Measurements from ENCODE around the gene ASPHD2.
A peak's percentile ranks its signal among the peaks of the same experiment; 100 is the strongest.

ASPHD2 gene

GRCh38 chr22:26476705-26477340 lies 47.8 kb downstream of the ASPHD2 start:
- no peak for DNase-seq (ENCODE audit: low spot score)

- DNase-seq (ENCODE audit: low spot score) = no peak
These were observed 48.3 kb downstream of the ASPHD2 start for GRCh38 chr22:26477341-26477731.

GRCh38 chr22:26479043-26479791 lies 50.2 kb downstream of the ASPHD2 start:
- DNase-seq (ENCODE audit: low spot score) = no peak

DNA sequence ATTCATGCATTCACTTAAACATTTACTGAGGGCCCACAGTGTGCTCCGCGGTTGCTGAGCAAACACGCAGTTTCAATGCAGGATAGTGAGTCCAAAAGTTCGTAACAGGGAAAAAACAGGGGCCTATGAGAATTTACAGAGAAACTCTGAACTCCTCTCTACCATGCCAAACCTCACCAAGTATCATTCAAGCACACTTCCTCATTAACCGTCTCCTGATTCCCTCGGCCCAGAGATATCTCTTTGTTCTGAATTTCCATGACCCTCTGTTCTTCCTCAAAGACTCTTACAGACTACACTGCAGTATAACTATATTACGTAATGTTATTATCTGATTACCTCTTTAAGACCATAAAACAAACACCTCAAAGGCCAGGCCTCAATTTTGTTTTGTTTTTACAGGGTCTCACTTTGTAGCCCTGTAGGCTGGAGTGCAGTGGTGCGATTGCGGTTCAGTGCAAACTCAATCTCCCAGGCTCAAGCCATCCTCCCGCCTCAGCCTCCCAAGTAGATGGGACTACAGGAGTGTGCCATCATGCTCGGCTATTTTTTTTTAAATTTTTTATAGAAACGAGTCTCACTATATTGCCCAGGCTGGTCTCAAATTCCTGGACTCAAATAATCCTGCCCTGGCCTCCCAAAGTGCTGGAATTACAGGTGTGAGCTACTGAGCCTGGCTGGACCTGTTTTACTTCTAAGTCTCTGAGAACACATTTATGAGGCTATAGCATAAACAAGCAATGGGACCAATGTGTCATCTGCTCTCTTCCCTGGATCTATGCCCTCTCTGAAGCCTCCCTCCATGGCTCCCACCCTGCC lies 50.9 kb downstream of the ASPHD2 start:
- no peak for DNase-seq (ENCODE audit: low spot score)

- DNase-seq (ENCODE audit: low spot score) = no peak
These were observed 51.5 kb downstream of the ASPHD2 start for GRCh38 chr22:26480611-26480932.

- DNase-seq (ENCODE audit: low spot score) = no peak
These were observed 52.1 kb downstream of the ASPHD2 start for GRCh38 chr22:26481112-26481693.

GRCh38 chr22:26481694-26482093 lies 52.6 kb downstream of the ASPHD2 start:
- DNase-seq (ENCODE audit: low spot score) = no peak

GRCh38 chr22:26482161-26482560 lies 53.1 kb downstream of the ASPHD2 start:
- DNase-seq (ENCODE audit: low spot score) = no peak

GRCh38 chr22:26483043-26483438 lies 54.0 kb downstream of the ASPHD2 start:
- no peak for DNase-seq (ENCODE audit: low spot score)

DNA sequence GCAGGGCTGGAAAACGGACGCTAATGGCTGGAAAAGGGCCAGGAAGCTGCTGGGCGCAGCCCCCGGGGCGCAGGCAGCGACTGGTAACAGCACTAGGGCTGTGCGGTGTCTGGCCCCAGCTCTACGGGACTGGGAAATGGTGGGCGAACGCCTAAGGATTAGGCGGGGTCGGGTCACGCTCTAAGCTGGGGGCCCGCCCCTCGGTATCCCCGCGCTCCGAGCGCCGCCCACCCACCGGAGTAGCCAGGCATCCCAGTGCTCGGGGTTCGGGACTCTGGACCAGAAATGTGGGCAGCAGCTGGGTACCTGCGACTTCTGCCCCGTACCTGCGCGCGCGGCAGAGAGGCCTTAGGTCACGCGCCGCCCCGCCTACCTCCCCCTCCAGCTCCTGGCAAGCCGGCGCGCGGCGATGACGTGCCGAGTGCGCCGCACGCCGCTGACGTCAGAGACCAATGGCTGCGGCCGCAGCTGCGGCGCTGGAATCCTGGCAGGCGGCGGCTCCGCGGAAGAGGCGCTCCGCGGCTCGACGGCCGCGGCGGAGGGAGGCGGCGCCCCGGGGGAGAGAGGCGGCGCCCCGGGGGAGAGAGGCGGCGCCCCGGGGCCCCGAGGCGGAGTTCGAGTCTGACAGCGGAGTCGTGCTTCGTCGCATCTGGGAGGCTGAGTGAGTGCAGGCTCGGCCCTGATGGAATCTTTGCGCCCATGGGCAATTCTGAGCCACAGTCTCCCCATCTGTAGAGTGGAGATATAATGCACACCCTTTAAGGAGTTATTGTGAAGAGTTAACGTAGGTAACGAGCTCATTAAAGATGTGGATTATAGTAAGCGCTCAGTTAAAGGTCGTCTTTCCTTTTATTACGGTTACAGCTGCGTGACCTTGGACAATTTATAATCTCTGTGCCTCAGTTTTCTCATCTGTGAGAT lies 54.6 kb downstream of the ASPHD2 start, which contains the start of the genes HPS4 and SRRD:
Gene HPS4 (minus strand): TSS at position 345 of the 921 bp plus-strand sequence. CDS start 2,021 bp downstream, outside the sequence.
Gene SRRD (plus strand): TSS at position 439 of the 921 bp plus-strand sequence. CDS start 14 bp downstream, at position 453.
- DNase-seq (ENCODE audit: low spot score) = peak; percentile 89

- peak; percentile 11 for DNase-seq (ENCODE audit: low spot score)
These were observed 55.3 kb downstream of the ASPHD2 start for GRCh38 chr22:26484360-26484706.

GRCh38 chr22:26485013-26485412 lies 56.0 kb downstream of the ASPHD2 start:
- DNase-seq (ENCODE audit: low spot score) = no peak

- no peak for DNase-seq (ENCODE audit: low spot score)
These were observed 56.8 kb downstream of the ASPHD2 start for GRCh38 chr22:26485806-26486390.

GRCh38 chr22:26486394-26486793 lies 57.3 kb downstream of the ASPHD2 start:
- no peak for DNase-seq (ENCODE audit: low spot score)

GRCh38 chr22:26487996-26488395 lies 58.9 kb downstream of the ASPHD2 start:
- DNase-seq (ENCODE audit: low spot score) = no peak

DNA sequence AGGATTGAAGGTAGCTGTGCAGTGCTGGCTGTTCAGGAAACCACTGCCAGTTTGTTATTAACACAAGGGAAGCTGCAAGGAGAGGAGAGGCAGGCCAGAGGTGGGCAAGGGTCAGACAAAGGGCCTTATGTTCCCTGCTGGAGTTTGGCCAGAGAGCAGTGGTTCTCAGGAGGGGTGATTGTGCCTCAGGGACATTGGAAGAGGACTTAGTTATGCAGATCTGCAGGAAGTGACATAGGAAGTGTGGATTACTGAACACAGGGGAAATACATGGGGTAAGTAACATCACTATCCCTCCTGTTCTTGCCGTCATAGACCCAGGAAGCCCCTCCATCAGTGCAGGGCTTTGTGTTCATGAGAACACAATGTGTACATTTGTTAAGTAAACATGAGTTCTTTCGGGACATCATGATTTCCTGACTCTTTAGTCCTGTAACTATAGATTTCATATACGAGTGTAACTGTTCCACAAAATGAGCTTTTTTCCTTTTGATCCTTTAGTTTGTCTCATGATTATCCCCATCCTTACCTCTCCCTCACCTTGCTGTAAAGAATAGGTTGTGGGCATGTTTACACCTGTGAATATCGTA lies 60.5 kb downstream of the ASPHD2 start:
- DNase-seq (ENCODE audit: low spot score) = no peak

GRCh38 chr22:26492220-26492619 lies 63.2 kb downstream of the ASPHD2 start:
- DNase-seq (ENCODE audit: low spot score) = no peak

DNA sequence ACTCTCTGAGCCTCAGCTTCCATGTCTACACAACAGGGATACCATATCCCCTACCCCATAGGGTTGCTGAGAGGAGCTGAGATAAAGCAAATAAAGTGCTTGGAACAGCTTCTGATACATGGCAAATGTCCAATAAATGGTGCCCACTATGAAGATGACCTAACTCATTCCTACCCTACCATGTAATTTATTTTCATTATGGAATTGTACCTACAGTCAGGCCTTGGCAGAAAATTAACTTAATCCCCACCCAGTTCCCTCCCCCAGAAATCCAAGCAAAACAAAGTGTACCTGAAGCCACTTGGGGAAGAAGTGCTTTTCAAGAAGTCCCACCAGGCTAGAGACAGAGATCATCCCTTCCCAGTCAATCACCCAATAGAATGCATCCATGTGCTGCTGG lies 65.4 kb downstream of the ASPHD2 start:
- no peak for DNase-seq (ENCODE audit: low spot score)
